Occipital lobe (tissue), 2 donors: ENCODE results near the gene PSMB3. TPM values are rescaled to one million over a fixed set of nuclear protein-coding genes. Genes with fewer than 3 reads are reported as not detected.

ENCODE experiments used
- DNase-seq: peaks from one replicate; lab custom pipeline; 2025; lab: John Stamatoyannopoulos, UW
- total RNA-seq: library from RNA; depleted of rRNA; stranded (reverse); fragments of >200 nt; gene quantifications from one replicate; pipeline ENCODE4 v1.2.3, GENCODE V29; 2014

The PSMB3 gene
- total RNA-seq, 1 donor from 2014 or later: 138 TPM

DNA sequence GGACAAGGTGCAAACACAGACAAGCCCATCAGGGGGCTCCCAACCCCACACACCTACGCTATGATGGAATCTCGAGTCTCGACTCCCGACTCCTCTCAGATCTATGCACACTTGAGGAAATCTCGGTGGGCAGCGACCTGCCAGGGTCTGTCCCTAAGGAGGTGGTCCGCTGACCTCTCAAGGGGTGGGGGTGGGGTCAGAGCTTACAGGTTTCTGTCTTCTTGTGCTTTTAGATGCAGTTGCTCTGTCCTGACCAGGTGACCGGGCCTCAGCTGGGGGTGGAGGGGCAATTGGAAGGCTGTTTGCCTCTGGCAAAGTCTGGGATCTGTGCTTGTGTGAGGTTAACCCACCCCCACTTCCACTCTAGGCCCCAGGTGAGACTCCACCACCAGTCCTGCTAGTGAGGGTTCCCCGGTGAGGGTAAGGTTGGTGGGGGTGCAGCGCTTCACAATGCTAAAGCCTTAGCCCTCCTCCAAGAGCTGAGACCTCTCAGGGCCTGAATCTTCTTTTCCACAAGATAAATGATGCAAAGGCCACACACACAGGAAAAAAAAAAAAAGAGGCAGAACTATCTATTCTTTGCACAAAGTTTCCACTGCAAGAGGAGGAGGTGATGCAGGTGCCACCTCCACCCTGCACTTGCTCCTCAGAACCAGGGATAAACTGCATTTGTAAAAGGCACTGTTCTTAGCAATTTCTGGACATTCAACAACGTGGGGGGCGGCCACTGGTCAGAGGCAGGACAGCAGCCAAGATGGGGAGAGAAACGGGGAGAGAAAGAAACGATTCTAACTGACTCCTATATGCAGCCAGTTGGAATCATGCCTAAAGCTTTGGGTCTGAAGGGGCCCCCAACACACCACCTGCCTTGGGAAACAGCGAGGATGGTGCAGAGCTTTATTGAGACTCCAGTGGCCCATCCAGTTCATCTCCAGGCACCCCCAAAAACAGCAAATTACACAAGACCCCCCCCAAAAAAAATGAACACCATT lies 18.3 kb upstream of the PSMB3 start:
- no peak for DNase-seq

DNA sequence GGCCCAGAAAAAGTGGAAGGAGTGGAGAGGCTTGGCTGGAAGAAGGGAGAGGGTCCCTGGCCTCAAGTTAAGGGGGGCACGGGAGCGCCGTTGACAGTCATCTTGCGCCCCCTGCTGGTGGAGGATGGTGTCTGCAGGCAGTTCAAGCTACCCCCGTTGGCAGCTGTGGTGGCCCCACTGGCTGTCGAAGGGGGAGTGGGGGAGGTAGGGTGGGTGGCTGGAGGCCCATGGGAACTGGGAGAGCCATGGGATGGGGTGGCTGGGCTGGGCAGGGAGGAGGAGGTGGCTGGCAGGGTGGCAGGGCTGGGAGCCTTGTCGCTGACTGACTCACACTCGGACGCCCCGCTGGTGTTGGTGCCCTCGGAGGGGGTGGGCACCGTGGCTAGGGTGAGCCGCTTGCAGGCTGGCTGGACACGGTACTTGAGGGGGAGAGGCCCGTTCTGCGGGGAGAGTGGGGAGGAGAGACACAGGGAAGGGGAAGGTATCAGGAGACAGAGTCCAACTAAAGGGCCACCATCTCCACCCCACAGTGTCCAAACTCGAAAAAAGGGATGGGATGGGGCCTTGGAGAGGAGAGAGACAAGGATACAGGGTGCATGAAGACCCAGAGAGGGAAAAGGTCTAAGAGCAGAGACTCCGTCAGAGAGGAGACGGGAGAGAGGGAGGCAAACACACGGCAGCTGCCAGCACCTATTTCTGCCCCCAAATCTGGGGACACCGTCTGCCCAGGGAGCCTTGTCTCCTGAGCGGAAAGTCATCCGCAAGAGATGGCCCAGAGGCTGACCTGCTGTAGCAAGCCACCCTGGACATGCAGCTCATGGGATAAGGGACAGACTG lies 17.2 kb upstream of the PSMB3 start:
- no peak for DNase-seq

DNA sequence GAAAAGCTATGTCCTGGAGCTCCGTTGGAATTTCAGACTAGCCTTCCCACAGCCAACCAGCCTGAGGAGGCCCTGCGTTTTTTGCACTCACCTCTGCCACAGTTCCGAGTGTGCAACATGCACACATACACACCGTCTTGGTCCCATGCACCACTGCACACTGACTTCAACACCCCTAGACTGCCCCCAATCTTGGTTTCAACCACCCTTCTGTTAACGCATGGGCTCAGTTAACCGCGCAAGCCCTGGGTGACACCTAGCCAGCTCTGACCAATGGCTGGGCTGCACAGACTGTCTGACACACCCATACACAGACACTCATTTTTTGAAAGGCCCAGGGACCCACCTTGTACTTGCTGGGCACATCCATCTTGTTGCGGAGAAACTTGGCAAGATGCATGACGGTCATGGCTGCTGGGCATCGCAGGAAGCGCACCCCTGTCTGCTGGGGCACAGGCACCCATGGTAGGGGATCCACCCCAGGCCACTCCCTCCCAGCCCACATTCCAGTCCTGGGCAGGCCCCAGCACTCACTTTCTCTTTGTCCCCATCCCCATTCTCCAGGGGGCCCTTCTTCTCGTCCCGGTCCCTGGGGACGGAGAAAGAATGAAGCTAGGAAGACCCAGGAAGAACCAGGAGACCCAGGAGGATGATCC lies 14.4 kb upstream of the PSMB3 start:
- no peak for DNase-seq

DNA sequence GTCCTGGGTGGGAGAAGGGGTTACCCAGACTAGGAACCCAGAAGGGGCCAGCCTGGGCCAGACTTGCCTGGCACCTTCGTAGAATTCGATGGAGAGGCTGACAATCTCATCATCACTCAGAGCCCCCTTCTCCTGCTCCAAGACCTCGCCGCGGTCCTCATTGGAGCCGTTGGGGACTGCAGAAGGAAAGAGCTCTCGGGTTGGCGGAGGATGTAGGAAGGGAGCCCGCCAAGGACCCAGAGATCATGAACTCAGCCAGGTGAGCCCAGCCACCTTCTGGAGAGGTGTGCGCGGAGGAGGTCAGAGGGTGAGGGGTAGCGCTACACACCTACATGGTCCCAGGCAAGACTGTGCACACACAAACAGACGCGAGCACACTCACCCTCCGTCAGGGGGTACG lies 13.9 kb upstream of the PSMB3 start:
- DNase-seq: no peak

DNA sequence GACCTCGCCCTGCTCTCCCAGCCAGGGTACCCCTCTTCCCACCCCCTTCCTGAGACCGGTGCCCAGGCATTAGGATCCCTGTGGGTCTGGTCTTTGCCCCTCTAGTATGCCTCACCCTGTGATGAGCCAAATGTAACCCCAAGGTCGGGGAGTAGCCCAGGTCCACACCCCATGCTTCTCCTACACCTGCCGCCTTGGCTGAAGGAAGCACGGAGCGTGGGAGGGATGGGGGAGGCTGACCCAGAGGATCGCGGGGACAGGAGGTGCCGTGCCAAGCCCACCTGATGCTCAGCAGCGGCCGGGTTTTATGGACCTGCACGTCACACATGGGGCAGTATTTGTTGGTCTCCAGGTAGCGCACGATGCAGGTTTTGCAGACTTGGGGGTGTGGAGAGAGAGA lies 13.2 kb upstream of the PSMB3 start:
- DNase-seq: no peak

DNA sequence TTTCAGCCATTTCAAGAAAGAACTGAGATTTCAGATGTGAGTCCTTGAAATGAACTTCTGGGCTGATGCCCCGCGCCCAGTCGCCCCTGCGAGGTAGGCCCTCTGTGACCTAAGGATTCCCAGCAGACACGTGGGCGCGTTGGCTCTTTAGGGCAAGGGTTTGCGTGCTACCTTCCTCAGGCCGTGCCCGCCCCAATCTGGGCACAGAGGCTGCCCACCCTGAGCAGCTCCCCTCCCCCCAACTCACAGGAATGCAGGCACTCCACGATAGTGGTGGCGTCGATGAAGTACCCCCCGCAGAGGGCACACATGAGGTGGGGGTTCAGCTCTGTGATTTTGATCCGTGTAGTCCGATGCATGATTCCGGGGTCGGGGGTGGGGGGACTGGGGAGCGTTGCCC lies 12.5 kb upstream of the PSMB3 start:
- DNase-seq: no peak

DNA sequence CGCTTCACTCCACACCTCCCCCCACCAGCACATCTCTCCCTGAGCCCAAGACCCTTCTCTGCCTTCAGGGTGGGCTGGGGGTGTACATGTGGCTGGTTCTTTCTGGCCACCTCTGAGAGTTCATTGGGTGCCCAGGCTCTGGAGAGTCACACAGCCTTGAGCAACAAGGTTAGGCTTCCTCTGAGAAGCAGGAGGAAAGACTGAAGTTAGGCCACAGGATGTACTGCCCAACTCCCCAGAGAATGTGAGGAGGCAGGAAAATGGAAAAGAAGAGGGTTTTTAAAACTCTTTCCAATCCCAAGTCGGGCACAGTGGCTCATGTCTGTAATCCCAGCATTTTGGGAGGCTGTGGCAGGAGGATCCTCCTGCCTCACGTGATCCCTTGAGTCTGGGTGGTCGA lies 11.7 kb upstream of the PSMB3 start:
- DNase-seq: no peak

DNA sequence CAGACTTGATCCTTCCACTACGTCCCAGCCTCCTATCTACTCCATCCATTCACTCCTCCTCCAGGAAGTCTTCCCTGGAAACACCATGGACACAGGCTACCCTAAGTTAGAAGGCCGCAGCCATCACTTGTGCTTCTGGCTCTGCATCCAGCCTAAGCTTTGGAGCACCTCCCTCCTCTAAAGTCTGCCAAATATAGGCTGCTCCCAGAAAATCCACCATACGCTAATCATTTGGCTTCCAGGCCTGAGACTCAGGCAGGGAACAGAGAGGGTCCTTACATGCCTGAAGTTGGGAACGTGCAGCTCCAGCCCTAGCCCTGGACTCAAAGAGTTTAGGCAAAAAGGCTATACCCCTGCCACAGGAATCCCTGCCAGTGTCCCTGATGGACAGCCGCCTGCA lies 11.1 kb upstream of the PSMB3 start:
- no peak for DNase-seq

DNA sequence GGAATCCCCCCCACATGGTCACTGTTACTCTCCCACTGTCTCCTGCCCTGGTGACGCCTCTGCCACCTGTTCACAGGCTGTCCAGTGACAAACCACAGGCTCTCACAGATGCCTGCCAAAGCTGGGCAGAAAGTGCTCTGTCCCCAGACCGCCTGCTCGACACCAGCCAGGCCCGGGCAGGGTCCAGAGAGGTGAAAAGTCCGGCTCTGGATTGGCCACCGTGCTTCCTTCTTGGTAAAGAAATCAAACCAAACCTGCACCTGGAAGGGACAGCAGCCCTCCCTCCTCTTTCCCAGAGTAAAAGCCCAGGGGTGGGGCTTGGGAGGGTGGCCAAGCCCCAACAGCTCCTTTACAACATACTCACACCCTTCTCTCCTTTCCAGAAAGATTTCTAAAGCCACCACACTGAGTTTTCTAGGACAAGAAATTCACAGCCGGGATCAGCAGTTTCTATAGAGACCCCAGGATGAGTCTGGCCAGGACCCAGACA lies 10.6 kb upstream of the PSMB3 start:
- DNase-seq: no peak

DNA sequence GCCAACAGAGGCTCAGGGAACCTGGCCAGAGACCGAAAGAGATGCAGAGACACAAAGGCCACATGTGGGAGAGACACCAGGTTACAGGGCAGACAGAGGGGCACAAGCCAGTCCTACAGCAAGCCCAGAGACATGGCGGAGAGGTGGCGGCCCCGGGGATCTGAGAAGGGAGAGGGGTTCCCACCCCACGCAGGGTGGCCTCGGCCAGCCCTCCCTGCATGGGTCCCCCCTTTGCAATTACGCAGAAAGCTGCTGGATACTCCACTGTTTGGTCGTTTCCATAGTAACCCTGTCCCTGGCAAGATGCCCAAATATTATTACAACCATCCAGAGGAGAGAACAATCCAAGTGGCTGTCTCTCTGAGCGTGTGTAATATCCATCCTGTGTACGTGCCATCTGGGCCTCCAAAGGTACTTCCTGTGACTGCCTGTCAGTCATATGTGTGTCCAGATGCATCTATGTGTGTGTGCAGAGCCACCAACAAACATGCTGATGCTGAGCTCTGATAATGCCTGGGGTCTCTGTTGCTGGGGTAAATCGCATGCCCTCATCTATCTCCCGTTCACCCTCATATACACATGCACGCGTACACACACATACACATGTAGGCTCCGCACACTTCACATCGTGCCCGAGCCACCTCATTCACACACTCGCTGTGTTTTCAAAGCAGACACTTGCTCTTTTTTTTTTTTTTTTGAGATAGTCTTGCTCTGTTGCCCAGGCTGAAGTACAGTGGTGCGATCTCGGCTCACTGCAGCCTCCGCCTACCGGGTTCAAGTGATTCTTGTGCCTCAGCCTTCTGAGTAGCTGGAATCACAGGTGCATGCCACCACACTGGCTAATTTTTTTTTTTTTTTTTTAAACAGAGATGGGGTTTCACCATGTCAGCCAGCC lies 9.9 kb upstream of the PSMB3 start:
- DNase-seq: no peak

DNA sequence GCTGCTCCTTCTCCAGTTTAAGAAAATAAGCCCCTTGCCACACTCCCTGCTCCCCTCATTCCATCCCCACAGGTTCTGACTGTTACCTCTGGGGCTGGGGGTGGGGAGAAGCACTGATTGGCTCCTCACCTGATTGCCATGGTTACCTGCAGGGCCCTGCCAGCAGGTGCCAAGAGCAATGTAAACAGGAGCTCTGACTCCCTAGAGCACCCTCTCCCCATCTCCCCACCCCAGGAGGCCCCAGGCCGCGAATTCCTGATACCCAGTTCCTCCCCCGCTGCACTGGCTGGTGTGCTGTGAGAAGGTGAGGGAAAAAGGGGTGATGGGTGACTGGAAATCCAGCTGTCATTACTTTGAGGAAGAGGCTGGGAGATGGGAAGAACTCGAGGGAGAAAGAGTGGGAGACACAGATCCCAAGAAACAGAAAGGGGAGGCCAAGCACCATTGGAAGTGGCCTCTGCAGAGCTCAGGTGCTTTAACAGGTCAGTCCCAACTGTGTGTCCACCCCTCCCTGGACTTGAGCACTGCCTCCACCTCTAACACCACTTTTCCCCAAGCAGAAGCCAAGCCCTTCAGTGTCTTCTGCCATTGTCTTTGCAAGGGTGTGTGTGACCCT lies 8.9 kb upstream of the PSMB3 start:
- no peak for DNase-seq

DNA sequence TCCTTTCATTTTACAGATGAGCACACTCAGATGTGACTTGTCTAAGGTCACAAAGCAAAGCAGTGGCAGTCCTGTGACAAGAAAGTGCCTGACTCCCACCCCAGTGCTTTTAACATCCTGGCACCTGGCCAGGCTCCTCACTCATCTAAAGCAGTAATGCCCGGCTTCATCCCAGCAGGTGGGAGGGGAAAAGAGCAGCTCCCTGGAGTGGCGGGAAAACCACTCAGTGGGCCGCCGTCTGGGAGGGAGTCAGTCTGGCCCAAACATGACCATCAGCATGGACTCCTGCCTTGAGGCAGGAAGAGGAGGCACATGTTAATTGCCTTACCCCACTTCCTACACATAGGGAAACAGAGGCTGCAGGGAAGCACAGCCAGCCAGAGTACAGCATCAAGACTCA lies 7.0 kb upstream of the PSMB3 start:
- DNase-seq: no peak

DNA sequence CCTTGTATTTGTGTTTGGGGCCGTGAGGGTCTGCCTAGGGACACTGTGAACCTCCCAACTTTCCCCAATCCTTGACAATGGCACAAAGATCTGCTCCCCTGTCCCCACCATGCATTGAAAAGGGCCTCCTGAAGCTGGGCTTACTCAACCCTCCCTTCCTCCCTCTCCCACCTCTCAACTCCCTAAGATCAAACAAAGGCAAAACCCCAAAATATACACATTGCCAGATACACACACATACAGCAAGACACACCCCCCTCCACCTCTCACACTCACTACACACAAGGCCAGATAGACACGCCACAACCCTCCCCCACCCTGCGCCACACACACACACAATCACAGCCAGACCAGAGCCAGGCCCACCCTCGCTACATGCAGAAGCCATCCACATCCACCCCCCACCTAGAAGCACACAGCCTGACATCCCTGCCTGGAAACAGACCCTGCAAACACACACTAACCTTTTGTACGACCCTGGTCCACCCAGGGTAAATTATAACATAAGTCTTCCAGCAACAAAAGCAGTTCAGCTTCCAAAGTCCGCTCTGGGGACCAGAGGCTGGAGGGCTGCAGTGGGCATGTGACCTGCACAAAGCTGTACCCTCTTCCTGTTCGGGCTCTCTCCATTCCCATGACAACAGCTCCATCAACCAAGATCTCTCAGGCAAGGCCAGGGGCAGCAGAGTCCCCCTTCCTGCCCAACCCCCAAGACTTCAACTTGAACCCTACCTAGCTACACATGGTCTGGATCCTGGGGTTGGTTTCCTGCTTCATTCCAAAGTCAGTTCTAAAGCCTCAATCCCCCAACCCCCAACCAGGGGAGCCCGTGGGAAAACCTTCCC lies 6.3 kb upstream of the PSMB3 start:
- DNase-seq: no peak

DNA sequence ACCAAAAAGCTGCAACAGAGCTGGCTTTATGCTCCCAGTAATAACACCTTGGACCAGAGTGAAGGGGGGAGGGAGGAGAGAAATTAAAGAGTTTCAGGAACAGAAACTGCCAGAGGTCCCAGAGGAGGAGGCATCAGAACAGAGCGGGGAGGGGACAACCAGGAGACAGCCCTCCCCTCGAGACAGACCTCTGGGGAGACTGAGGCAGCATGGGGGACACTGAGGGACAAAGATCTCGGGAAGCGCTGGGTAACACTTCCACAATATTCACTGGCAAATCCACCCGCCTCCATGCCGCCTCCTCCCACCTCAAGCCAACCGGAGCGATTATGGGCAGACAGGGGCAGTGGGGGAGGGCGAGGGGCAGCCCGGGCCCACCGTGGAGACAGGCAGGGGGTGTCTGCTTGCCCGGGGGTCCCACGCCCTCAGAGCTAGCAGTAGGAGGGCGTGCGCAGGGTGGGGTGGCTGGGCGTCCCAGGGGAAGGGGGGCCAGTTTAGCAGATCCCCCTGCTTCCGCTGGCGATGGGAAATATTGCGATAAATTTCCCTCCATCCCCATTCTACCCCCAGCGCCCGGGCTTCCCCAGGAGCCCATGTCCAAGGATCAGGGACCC lies 5.6 kb upstream of the PSMB3 start:
- DNase-seq: no peak

DNA sequence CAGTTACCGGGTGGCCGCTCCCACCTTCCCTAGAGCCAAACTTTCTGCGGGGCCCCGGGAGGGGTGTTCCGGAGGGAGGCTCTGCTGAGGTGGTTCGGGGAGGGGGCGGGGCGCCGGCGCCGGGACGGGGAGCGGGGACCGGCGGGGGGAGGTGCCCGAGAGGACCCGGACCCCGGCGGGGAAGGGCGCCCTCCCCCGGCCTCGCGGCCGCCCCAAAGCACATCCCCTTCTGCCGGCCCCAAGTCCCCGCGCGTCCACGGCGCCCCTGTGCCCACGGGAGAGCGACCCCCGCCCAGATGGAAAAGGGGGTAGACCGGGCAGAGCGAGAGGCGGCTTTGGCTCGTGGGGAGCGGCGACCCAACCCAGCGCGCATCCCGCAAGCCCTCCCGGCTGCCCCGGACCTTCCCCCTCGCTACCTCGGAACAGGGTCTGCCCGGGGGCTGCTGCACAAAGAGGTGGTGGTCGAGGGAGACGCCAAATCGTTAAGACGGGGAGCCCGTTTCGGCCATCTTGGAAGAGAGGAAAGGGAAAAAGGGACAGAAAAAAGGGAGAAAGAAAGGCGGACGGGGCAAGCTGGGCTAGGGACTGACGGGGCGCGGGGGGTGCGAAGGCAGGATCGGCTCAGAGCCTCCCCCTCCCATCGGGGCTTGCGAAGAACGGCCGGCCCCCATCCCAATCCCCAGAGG lies 4.9 kb upstream of the PSMB3 start:
- DNase-seq: no peak

DNA sequence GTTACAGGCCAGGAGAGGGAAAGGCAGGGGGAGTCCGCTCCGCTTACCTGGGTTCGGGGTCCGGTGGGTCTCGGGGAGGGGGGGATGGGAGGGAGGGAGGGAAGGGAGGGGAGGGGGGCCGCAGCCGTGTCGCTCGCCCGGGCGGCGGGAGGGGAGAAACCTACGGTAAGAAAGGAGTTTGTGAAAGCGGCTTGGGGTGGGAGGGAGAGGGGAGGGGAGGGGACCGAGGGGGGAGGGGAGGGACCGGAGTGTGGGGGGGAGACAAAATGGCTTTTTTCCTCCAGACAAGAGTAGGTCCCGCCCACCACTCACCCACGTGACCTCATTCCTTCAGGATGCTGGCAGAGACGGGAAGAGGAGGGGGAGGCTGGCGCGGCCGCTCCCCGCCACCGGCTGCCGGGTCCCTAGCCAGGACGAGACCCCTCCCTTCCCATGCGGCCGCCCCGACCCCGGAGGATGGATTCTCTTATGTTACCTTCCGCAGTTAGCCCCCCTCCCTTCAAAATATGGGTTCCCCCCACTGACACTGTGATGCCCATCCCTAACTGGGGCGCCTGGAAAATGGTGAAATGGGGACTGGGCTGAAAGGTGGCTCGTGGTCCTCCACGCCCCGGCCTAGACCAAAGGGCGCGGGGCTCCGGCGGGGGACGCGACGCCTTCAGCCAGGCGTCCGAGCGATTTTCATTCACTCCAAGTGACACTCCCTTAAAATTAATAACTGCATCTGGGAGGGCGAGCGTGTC lies 4.2 kb upstream of the PSMB3 start, which contains the start of gene PCGF2:
PCGF2 (minus strand) TSS at position 188 of the 743 bp plus-strand sequence. CDS start 7,934 bp downstream, outside the sequence.
- DNase-seq: peak; percentile 72

DNA sequence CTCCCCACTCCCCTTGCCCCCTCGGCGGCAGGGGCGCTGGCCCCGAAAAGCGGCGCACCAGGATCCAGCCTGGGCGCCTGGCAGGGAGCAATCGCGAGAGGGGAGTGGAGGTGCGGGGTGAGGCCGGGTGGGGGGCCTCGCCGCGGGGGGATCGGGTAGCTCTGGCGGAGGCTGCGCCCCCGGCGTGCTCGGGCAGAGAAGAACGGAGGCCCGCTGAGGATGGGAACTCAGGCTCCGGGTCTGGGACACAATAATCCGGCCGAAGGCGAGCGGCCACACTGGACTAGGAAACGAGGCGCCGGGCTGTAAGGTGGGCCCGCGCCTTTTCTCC lies 3.7 kb upstream of the PSMB3 start:
- no peak for DNase-seq
